Esophagus (tissue), 2 donors: ENCODE results near the gene STT3A. TPM values are rescaled to one million over a fixed set of nuclear protein-coding genes. Genes with fewer than 3 reads are reported as not detected.

Experiments used
- H3K27ac ChIP-seq, 2 donors: one replicate each; pipeline ENCODE4 v1.5.1; 2013; ENCODE audit warnings: low read depth in 2 of 2, mild to moderate bottlenecking in 2 of 2, inconsistent platforms in 1 of 2, low read length in 1 of 2, moderate library complexity in 1 of 2
- H3K27me3 ChIP-seq, 2 donors: one replicate each; pipeline ENCODE4 v1.6.1; 2013; ENCODE audit warnings: low read length in 2 of 2, control low read depth in 1 of 2, mild to moderate bottlenecking in 1 of 2; ENCODE audit not compliant: insufficient read depth in 2 of 2, control insufficient read depth in 1 of 2
- H3K36me3 ChIP-seq, 2 donors: one replicate each; pipeline ENCODE4 v1.6.1; 2013; ENCODE audit warnings: low read length in 1 of 2; ENCODE audit not compliant: control insufficient read depth in 2 of 2, insufficient read depth in 2 of 2
- H3K4me1 ChIP-seq, 2 donors: one replicate each; pipeline ENCODE4 v1.6.1; 2013; ENCODE audit warnings: low read length in 1 of 2; ENCODE audit not compliant: control insufficient read depth in 2 of 2, insufficient read depth in 2 of 2
- H3K4me3 ChIP-seq, 2 donors: one replicate each; pipeline ENCODE4 v1.5.1; 2013; ENCODE audit warnings: low read length in 2 of 2, mild to moderate bottlenecking in 2 of 2, low read depth in 1 of 2, moderate library complexity in 1 of 2
- H3K9me3 ChIP-seq, 2 donors: one replicate each; pipeline ENCODE4 v1.6.1; 2013; ENCODE audit warnings: mild to moderate bottlenecking in 2 of 2, low read depth in 1 of 2, low read length in 1 of 2, moderate library complexity in 1 of 2; ENCODE audit not compliant: control insufficient read depth in 2 of 2, insufficient read depth in 1 of 2
- WGBS, 2 donors: extraction: QIAGEN DNeasy Blood & Tissue Kit; methylation state at CpG; one replicate each; pipeline ENCODE4 v1.1.7; 2013; 5-methylcytosine and 5-hydroxymethylcytosine counted together
- polyA plus RNA-seq, 2 donors: library from polyadenylated mRNA; stranded (reverse); fragments of 200-250 nt; gene quantifications; one replicate each; pipeline ENCODE4 v1.2.3, GENCODE V29; 2013
- donor health status: healthy with polysubstance abuse.
- donor health status: Bipolar disorder and iron deficiency.

The STT3A gene
- polyA plus RNA-seq, result 10 to 100 TPM; 19.1 to 38.6 TPM

DNA sequence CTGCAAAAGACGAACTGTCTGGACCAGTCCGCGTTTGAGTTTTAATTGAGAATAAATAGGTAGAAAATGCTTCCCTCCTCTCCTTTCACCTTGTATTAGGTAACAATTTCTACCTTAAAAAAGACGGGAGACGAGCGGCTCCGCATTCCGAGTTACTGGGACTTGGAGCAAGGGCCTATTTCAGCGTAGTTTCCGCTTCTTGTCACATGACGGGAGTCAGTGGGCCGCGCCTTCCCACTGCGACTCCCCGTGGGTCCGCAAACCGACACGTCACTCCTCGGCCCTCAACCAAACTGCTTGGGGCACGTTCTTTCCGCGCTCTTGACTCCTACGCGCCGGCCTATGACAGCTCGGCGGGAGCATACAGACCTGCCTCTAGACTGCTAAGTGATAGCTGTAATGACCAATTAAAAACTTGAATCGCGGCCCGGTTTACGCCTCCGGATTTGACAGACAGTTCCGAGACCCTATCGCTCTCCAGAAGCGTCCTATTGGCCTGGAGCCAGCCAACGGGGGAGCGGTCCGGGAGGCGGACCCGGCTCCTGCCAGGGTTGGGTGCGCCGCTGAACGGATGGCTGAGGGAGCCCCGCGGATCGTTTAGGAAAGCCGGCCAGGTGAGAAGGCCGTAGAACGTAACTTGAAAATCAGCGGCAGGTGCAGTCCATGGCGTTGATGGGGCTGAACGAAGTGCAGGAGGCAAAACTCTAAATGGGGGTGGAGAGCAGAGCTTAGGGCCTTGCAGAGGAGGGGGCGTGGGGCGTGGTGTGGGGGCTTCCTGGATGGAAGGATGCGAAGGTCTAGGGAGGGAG, at the start of gene STT3A:
Gene STT3A (plus strand): TSS at position 548 of the 809 bp plus-strand sequence. CDS start 3,064 bp downstream, outside the sequence.
- no peaks in the 10 kb centered on the region for H3K27me3 ChIP-seq
- 0% methylated on average over 55 of the region's 55 CpGs for WGBS, 2 donors
- H3K27ac ChIP-seq, result peak within 1 kb of the TSS; percentile 97 to 100
- peak within 1 kb of the TSS; percentile 87 to 91 for H3K4me3 ChIP-seq
- no peaks in the 10 kb centered on the region for H3K4me1 ChIP-seq
- H3K36me3 ChIP-seq, result no peaks in the 10 kb centered on the region
- no peaks in the 10 kb centered on the region for H3K9me3 ChIP-seq

DNA sequence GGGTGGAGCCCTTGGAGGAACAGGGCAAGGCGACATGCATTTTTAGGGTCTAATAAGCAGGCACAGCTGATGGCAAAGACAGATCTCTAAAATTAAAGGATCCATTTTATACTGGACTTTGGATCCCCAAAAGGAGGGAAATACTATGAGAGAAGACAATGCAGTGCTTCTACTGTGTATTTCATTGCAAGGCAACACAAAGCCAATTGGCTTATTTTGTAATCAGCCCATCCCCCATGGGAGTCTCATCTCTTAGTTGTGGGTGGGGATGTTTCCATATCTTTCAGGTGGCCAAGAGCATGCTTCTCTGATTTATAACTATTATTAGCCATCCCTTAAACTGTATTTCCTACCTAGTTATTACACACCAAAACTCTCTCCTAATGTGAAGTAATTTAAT, 41.9 kb upstream of the STT3A start:
- 92 to 95% methylated on average over 1 of the region's 1 CpG for WGBS, 2 donors
- peaks cover 5 to 8% of the 10 kb centered on the region in 2 donors for H3K9me3 ChIP-seq
- no peaks in the 10 kb centered on the region for H3K27me3 ChIP-seq
- H3K36me3 ChIP-seq, result no peaks in the 10 kb centered on the region
- no peaks in the 10 kb centered on the region for H3K4me1 ChIP-seq
- H3K4me3 ChIP-seq, result no peak overlapping the region
- no peak overlapping the region for H3K27ac ChIP-seq

DNA sequence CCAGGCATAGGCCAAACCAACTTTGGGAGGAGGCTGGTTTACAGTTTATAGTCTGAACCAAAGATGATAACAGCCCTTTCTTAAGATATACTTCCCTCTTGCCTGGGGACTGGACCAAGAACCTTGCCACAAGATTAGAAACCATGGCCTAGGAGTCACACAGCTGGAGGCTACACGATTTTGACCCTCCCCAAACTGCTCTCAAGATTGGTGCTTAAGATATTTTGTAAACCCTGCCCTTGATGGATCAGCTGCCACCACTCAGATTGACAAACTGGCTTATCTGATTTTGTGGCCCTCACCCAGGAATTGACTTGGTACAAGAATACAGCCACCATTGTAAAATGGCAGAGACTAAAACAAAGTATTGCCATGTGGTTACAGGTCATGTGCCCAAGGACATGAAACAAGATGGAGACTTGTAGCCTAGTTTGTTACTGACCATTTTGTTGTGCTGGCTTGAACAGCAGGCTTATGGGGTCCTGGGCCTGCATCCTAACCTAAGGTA, 40.8 kb upstream of the STT3A start:
- Histone ChIP-seq H3K27me3 (no peaks in the 10 kb centered on the region), H3K4me3 (no peak overlapping the region), H3K27ac (no peak overlapping the region), H3K9me3 (peaks cover 5 to 8% of the 10 kb centered on the region in 2 donors), H3K36me3 (no peaks in the 10 kb centered on the region), H3K4me1 (no peaks in the 10 kb centered on the region)
- 35 to 52% methylated on average over 1 of the region's 1 CpG for WGBS, 2 donors

DNA sequence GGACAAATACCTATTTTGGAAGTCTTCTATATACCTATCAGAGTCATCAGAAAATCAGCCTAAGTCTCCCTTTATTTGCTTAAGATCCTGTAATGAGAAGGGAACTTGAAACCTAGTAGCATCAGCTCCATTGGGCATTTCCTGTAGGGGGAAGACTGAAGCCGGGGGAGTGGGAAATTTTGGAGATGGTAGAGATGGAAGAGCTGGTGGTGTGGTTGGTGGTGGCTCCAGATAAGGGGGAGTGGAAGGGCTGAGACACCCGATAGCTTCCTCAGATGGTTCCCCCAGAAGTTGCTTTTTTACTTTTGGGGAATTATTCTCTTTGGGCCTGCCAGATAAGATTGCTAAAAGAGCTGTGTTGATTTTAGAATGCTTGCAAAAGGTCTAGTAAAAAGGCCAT, 39.7 kb upstream of the STT3A start:
- no peaks in the 10 kb centered on the region for H3K4me1 ChIP-seq
- no peak overlapping the region for H3K27ac ChIP-seq
- H3K4me3 ChIP-seq, result no peak overlapping the region
- H3K36me3 ChIP-seq, result no peaks in the 10 kb centered on the region
- 93 to 96% methylated on average over 2 of the region's 2 CpGs for whole genome bisulfite sequencing, 2 donors
- H3K9me3 ChIP-seq, result peaks cover 5 to 8% of the 10 kb centered on the region in 2 donors
- H3K27me3 ChIP-seq, result no peaks in the 10 kb centered on the region

DNA sequence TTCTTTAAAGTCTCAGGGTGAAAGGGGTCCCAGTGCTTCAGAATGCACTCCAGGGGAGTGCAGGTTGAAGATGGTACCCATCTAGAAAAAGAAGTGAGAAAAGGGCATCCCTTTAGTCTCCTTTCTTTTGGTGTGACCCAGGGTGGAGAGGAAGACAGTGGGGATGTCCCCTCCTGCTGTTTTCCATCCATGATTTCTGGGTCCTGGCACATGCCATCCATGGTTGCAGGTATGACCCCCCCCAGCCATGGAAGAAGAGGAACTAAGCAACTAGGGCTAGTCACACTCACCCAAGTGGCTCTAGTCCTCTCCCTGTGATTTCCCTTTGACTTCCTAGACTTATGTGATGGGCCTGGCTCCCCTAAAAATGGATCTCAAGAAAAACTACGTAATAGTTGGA, 39.3 kb upstream of the STT3A start:
- Histone ChIP-seq H3K27me3 (no peaks in the 10 kb centered on the region), H3K4me1 (no peaks in the 10 kb centered on the region), H3K9me3 (peaks cover 5 to 8% of the 10 kb centered on the region in 2 donors), H3K4me3 (no peak overlapping the region), H3K27ac (no peak overlapping the region), H3K36me3 (no peaks in the 10 kb centered on the region)
- 95 to 100% methylated on average over 1 of the region's 1 CpG for WGBS, 2 donors

DNA sequence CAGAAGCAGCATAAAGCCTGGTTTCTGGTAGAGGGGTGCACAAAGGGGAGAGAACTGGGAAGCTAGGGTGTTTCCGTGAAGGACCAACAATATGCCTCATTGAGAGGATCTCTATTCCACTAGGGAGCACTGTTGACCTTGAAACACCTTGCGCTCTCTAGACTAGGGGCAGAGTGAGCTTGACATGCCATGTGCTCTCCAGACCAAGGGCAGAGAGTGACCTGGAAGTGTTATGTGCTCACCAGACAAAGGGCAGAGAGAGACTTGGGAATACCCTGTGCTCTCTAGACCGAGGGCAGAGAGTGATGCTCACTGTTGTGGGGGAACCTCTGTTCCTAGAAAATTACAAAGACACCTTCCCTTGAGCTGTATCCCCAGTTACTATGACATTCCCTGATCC, 38.6 kb upstream of the STT3A start:
- Histone ChIP-seq H3K27ac (no peak overlapping the region), H3K4me3 (no peak overlapping the region), H3K9me3 (peaks cover 5 to 8% of the 10 kb centered on the region in 2 donors), H3K36me3 (no peaks in the 10 kb centered on the region), H3K27me3 (no peaks in the 10 kb centered on the region), H3K4me1 (no peaks in the 10 kb centered on the region)
- WGBS, 2 donors, result 86 to 89% methylated on average over 3 of the region's 3 CpGs

DNA sequence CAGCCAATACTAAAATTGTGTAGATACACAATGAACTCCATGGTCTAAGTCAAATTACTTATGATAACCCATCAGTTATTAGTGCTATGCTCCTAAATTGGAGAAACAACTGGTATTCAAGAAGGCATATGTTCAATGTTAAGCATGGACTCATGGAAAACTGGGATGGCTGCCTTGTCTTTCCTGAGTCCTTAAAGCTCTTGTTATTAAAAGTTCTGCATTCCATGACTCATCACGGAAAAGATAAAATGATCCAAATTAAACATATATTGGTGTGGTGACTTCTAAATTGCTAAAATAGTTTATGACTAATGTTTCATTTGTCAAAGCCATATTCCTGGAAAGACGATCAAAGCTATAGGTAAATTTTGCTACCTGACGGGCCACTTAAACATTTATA, 32.8 kb upstream of the STT3A start:
- Histone ChIP-seq H3K36me3 (no peaks in the 10 kb centered on the region), H3K27me3 (no peaks in the 10 kb centered on the region), H3K9me3 (no peaks in the 10 kb centered on the region), H3K4me3 (no peak overlapping the region), H3K4me1 (no peaks in the 10 kb centered on the region), H3K27ac (no peak overlapping the region)
- 46 to 68% methylated on average over 3 of the region's 3 CpGs for WGBS, 2 donors

DNA sequence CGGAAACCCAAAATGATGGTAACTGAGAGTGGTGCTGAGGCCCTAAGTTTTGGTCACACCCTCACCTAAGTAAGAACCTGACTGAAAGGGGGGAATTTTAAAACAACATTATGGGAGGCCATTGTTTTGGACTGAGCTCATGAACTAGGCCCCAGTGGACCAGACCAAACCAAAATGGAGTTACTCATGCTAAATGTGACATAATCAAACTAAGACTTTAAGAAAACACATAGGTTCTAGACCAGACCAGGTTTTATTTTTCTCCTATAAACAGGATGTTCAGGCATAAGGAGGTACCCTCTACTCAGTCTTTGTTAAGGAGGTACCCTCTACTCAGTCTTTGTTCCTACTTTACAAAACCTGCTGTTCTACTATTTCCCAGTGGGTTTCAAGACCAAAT, 30.7 kb upstream of the STT3A start:
- H3K27ac ChIP-seq, result no peak overlapping the region
- no peak overlapping the region for H3K4me3 ChIP-seq
- H3K27me3 ChIP-seq, result no peaks in the 10 kb centered on the region
- H3K36me3 ChIP-seq, result no peaks in the 10 kb centered on the region
- 97 to 98% methylated on average over 1 of the region's 1 CpG for WGBS, 2 donors
- no peaks in the 10 kb centered on the region for H3K4me1 ChIP-seq
- H3K9me3 ChIP-seq, result no peaks in the 10 kb centered on the region

DNA sequence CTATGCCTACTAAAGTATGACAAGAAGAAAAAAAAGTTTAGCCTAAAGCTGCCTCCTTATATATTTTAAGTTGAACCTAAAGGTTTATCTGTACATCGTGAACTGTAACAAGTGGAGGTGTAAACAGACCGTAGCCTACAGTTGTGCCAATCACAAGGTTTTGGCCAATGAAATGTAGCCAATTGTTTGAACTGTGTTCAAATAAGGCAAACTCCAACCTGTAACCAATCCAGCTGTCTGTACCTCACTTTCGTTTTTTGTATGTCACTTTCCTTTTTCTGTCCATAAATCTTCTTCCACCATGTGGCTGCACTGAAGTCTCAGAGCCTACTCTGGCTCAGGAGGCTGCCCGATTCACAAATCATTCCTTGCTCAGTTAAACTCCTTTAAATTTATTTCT, 30.2 kb upstream of the STT3A start:
- Histone ChIP-seq H3K4me3 (no peak overlapping the region), H3K27me3 (no peaks in the 10 kb centered on the region), H3K4me1 (no peaks in the 10 kb centered on the region), H3K27ac (no peak overlapping the region), H3K9me3 (no peaks in the 10 kb centered on the region), H3K36me3 (no peaks in the 10 kb centered on the region)
- WGBS, 2 donors, result 71 to 78% methylated on average over 4 of the region's 4 CpGs

DNA sequence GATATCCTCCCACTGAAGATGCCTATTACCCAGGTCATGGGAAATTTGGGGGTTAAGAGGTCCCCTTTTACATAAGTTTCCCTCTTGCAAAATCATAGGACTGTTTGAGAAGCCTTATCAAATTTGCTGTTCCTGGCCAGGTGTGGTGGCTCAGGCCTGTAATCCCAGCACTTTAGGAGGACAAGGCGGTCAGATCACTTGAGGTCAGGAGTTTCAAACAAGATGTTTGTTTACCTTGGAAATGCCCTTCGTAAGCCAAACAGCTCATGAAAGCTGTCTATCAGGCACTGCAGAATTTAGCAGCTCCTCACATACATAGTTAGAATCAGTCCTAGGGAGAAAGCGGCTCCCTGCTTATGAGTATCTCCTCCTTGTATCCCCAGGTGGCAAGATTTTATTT, 28.3 kb upstream of the STT3A start:
- no peak overlapping the region for H3K27ac ChIP-seq
- H3K4me3 ChIP-seq, result no peak overlapping the region
- no peaks in the 10 kb centered on the region for H3K4me1 ChIP-seq
- H3K27me3 ChIP-seq, result no peaks in the 10 kb centered on the region
- 72 to 77% methylated on average over 3 of the region's 3 CpGs for WGBS, 2 donors
- H3K9me3 ChIP-seq, result no peaks in the 10 kb centered on the region
- no peaks in the 10 kb centered on the region for H3K36me3 ChIP-seq
